ENCODE measurements around the gene SYNE2. TPM values are rescaled to one million over a fixed set of nuclear protein-coding genes. Genes with fewer than 3 reads are reported as not detected.
A peak's percentile ranks its signal among the peaks of the same experiment; 100 is the strongest.

The SYNE2 gene
- total and polyA plus RNA-seq, 10 of the 15 experiments (the other 5 are each of a cell fraction or from before 2014, with no cell fraction given): 2.1 to 52.7 (median 38.1) TPM

GRCh38 chr14:64195199-64195598 lies 342.4 kb downstream of the SYNE2 start (continued):
- no peak for TF ChIP-seq NKRF (conservative IDR thresholded peaks at IDR 0.05)
- TF ChIP-seq EP300 (IDR thresholded peaks at IDR 0.05; ENCODE audit: borderline replicate concordance in 1 of 2, control insufficient read depth in 1 of 2, low read depth in 2 of 2, low read length in 2 of 2): no peak; a peak in 1 of 4 replicates
- TF ChIP-seq RFX5 (IDR thresholded peaks at IDR 0.05; ENCODE audit: low read depth, low read length): no peak
- TF ChIP-seq EED (IDR thresholded peaks at IDR 0.05; ENCODE audit: low read depth): no peak
- no peak for TF ChIP-seq SUZ12 (IDR thresholded peaks at IDR 0.05; ENCODE audit: unreplicated experiment)
- no peak for TF ChIP-seq ETV6 (conservative IDR thresholded peaks at IDR 0.05 in 1 of 2, IDR thresholded peaks at IDR 0.05 in 1 of 2; ENCODE audit: borderline replicate concordance in 1 of 2, low read depth in 1 of 2)
- TF ChIP-seq MTA3 (IDR thresholded peaks at IDR 0.05; ENCODE audit: borderline replicate concordance, low read length): no peak
- peak; percentile 87; the same call in 1 of the 2 replicates for TF ChIP-seq ESRRA (IDR thresholded peaks at IDR 0.05; ENCODE audit: low read length)
- no peak for TF ChIP-seq MXI1 (IDR thresholded peaks at IDR 0.05; ENCODE audit: low read depth, low read length)
- TF ChIP-seq IKZF2 (IDR thresholded peaks at IDR 0.05): no peak
- TF ChIP-seq PML (IDR thresholded peaks at IDR 0.05; ENCODE audit: low read length): no peak
- TF ChIP-seq GABPA (IDR thresholded peaks at IDR 0.05; ENCODE audit: low read depth): no peak
- TF ChIP-seq IRF3 (IDR thresholded peaks at IDR 0.05): no peak
- TF ChIP-seq MEF2B (IDR thresholded peaks at IDR 0.05; ENCODE audit: partially characterized antibody, poor library complexity, severe bottlenecking): no peak
- 0 out of 2 replicates have a peak, but pooled peaks have one; percentile 16 for TF ChIP-seq CREM (IDR thresholded peaks at IDR 0.05; ENCODE audit: low read depth)
- TF ChIP-seq ZNF24 (IDR thresholded peaks at IDR 0.05): peak; percentile 72
- no peak for TF ChIP-seq RCOR1 (conservative IDR thresholded peaks at IDR 0.05; ENCODE audit: low read depth, low read length)
- 0 out of 4 replicates have a peak, but pooled peaks of 1 of the 2 experiments have one; percentile 21 for TF ChIP-seq SRF (IDR thresholded peaks at IDR 0.05; ENCODE audit: low read depth in 2 of 2, low read length in 2 of 2)
